Testis (tissue), 2 donors: ENCODE results near the gene NPTN.
"Not testable (repeated sequence)": the region's sequence is repeated elsewhere in the genome, so short reads cannot be mapped to it uniquely, and the experiment has no call there.

Source experiments
- POLR2A ChIP-seq: fragments of 450-650 bp; IDR thresholded peaks from one replicate; pipeline ENCODE4 v1.6.1; 2017; ENCODE audit warnings: antibody characterized with exemption, mild to moderate bottlenecking, moderate library complexity
- TF ChIP-seq, protein P1 (sequence below), 3 experiments: fragments of 450-650 bp in 2 of 3; fragments of 200-600 bp in 1 of 3; sonication (generic) in 1 of 3; IDR thresholded peaks; one replicate each; pipeline ENCODE4 v1.5.1; 2016 to 2019; ENCODE audit warnings: antibody characterized with exemption in 3 of 3, mild to moderate bottlenecking in 2 of 3, moderate library complexity in 1 of 3

DNA sequence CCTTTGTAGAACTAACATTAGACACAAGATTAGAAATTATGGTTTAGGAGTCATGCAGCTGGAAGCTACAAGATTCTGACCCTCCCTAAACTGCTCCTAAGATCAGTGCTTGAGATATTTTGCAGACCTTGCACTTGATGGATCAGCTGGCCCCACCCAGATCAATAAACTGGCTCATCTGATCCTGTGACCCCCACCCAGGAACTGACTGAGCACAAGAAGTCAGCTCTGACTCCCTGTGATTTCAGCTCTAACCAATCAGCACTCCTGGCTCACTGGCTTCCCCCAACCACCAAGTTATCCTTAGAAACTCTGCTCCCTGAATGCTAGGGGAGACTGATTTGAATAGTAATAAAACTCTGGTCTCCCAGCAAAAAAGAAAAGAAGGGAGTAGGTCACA, 55.6 kb downstream of the NPTN start:
- TF ChIP-seq, protein P1, sequence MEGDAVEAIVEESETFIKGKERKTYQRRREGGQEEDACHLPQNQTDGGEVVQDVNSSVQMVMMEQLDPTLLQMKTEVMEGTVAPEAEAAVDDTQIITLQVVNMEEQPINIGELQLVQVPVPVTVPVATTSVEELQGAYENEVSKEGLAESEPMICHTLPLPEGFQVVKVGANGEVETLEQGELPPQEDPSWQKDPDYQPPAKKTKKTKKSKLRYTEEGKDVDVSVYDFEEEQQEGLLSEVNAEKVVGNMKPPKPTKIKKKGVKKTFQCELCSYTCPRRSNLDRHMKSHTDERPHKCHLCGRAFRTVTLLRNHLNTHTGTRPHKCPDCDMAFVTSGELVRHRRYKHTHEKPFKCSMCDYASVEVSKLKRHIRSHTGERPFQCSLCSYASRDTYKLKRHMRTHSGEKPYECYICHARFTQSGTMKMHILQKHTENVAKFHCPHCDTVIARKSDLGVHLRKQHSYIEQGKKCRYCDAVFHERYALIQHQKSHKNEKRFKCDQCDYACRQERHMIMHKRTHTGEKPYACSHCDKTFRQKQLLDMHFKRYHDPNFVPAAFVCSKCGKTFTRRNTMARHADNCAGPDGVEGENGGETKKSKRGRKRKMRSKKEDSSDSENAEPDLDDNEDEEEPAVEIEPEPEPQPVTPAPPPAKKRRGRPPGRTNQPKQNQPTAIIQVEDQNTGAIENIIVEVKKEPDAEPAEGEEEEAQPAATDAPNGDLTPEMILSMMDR (IDR thresholded peaks at IDR 0.05), result not testable (repeated sequence)
- TF ChIP-seq POLR2A, result not testable (repeated sequence)
